Right lobe of liver (tissue), 4 donors: ENCODE results near the gene PNKD.

ENCODE experiments used
- CTCF ChIP-seq, 4 donors: fragments of 200-600 bp in 3 of 4; fragments of 450-650 bp in 1 of 4; IDR thresholded peaks; one replicate each; pipeline versions ENCODE4 v1.5.1 to v1.8.0; 2016 to 2022; ENCODE audit warnings: antibody characterized with exemption in 4 of 4, mild to moderate bottlenecking in 2 of 4
- POLR2A ChIP-seq: fragments of 450-650 bp; IDR thresholded peaks from one replicate; pipeline ENCODE4 v1.6.1; 2017; ENCODE audit warnings: antibody characterized with exemption, mild to moderate bottlenecking
- donor health status: DM: no; HTN: no; CAD: no.
- donor health status: DM: no; HTN: no; CAD: no.
- donor health status: DM: no; HTN: yes; CAD: no.

GRCh38 chr2:218345491-218346236, 75.3 kb downstream of the PNKD start:
- TF ChIP-seq CTCF (IDR thresholded peaks at IDR 0.05) (no peak), POLR2A (no peak)
